Ovary (tissue), 9 donors: ENCODE measurements around the gene MIOX. TPM values are rescaled to one million over a fixed set of nuclear protein-coding genes. Genes with fewer than 3 reads are reported as not detected.

Source experiments
- DNase-seq, 5 donors: peaks; one replicate each; pipeline ENCODE4 v3.0.0-alpha.2; 2019 to 2020
- H3K27ac ChIP-seq, 2 donors: fragments of 200-600 bp; one replicate each; pipeline versions ENCODE4 v1.5.1 to v1.8.0; 2019 to 2022
- H3K27me3 ChIP-seq: fragments of 200-600 bp; one replicate; pipeline ENCODE4 v1.8.0; 2022
- H3K36me3 ChIP-seq: fragments of 200-600 bp; sonication (generic); one replicate; pipeline ENCODE4 v1.5.1; 2019
- H3K4me1 ChIP-seq: one replicate; pipeline ENCODE4 v1.8.1; 2013; ENCODE audit warnings: mild to moderate bottlenecking, moderate library complexity; ENCODE audit not compliant: insufficient read depth
- H3K4me3 ChIP-seq: fragments of 200-600 bp; sonication (generic); one replicate; pipeline ENCODE4 v1.5.1; 2017
- H3K9me3 ChIP-seq, 2 donors: fragments of 200-600 bp in 1 of 2; sonication (generic) in 1 of 2; one replicate each; pipeline versions ENCODE4 v1.5.1 to v1.8.1; 2013 to 2019; ENCODE audit warnings: mild to moderate bottlenecking in 1 of 2, moderate library complexity in 1 of 2
- EP300 ChIP-seq: sonication (generic); formaldehyde crosslinking; IDR thresholded peaks from one replicate; pipeline ENCODE4 v1.6.1; 2017; ENCODE audit warnings: antibody characterized with exemption
- POLR2A ChIP-seq: fragments of 450-650 bp; IDR thresholded peaks from one replicate; pipeline ENCODE4 v1.6.1; 2017; ENCODE audit warnings: antibody characterized with exemption, mild to moderate bottlenecking, moderate library complexity
- WGBS, 3 donors: extraction: QIAGEN DNeasy Blood & Tissue Kit in 1 of 3; methylation state at CpG; one replicate each; pipeline versions ENCODE4 v1.1.5 to v1.1.7; 2013 to 2017; 5-methylcytosine and 5-hydroxymethylcytosine counted together
- intact Hi-C, 4 donors: fragments of 100-400 bp; cut with DNase I; formaldehyde crosslinking; loops; one replicate each; pipeline versions ENCODE4 v1.11.0 to v1.15.1; 2022 to 2023
- polyA plus RNA-seq, 2 donors: library from polyadenylated mRNA; stranded (reverse); fragments of 200-250 nt in 1 of 2; fragments of 350-450 nt in 1 of 2; fragmentation: Illumina TruSeq in 1 of 2; extraction: RNeasy Lipid Tissue Mini Kit (QIAGEN cat#74804) in 1 of 2; gene quantifications; one replicate each; pipeline ENCODE4 v1.2.3, GENCODE V29; 2013 to 2014
- total RNA-seq, 7 donors: library from RNA; depleted of rRNA in 2 of 7; stranded (reverse); fragments of >200 nt in 2 of 7; fragmentation: NEBNext Ultra II Directional in 3 of 7; extraction: Animal tissue kit (Norgen Biotek cat#: 25700) in 3 of 7; gene quantifications; one replicate each; pipeline versions ENCODE4 v1.1.0 to v1.2.4, GENCODE V29; 2016 to 2023
- TF ChIP-seq, protein P1 (sequence below), 3 donors: fragments of 450-650 bp in 2 of 3; fragments of 200-600 bp in 1 of 3; IDR thresholded peaks; one replicate each; pipeline versions ENCODE4 v1.5.1 to v1.8.0; 2016 to 2022; ENCODE audit warnings: antibody characterized with exemption in 3 of 3, mild to moderate bottlenecking in 1 of 3
- donor health status: DM: no; HTN: no; CAD: no; lungs with moderate emphysema.
- donor health status: DM: no; HTN: no; CAD: no.
- donor health status: Bipolar disorder and iron deficiency.
- donor health status: DM: yes; HTN: yes; CAD: no.
- donor health status: DM: no; HTN: no; CAD: no.
- donor health status: DM: yes; HTN: yes; CAD: no.

The MIOX gene
- total and polyA plus RNA-seq, 9 donors = 0.20 TPM; not detected in 8

DNA sequence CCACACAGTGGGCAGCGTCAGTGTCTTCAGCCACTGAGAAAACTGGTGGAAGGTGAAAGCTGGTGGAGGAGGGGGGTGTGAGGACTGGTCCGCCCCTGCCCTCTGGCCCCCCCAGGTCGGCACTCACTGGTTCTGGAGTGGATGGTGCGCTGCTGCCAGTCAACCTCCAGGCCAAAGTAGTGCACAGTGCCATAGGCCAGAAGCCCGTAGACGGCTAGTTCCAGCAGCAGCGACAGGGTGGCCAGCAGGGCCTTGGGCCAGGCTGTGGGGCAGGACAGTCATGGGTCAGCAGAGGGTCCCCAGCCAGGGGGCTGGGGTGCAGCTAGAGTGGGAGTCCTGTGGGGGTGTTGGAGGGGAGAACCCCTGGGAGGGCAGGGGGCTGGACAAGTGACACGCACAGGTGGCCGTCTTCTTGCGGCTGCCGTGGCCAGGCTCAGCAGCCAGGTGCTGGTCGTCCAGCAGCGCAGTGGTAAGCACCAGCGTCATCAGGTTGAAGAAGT, 18.7 kb downstream of the MIOX start:
- WGBS, 3 donors = 85 to 91% (median 88%) methylated on average over 14 of the region's 14 CpGs
- DNase-seq = peak in 1 of 5 donors; percentile 40
- Histone ChIP-seq H3K9me3 (no peaks in the 10 kb centered on the region), H3K4me3 (no peak overlapping the region), H3K27me3 (no peaks in the 10 kb centered on the region), H3K36me3 (no peaks in the 10 kb centered on the region), H3K27ac (no peak overlapping the region), H3K4me1 (peaks cover 13% of the 10 kb centered on the region)
- intact Hi-C loops = loop anchor here in 1 of 4 donors (10.0 kb wide), 1 partner anchor 261 kb away; the partner anchor contains the start of gene TUBGCP6
- no peak for TF ChIP-seq EP300
- TF ChIP-seq, protein P1, sequence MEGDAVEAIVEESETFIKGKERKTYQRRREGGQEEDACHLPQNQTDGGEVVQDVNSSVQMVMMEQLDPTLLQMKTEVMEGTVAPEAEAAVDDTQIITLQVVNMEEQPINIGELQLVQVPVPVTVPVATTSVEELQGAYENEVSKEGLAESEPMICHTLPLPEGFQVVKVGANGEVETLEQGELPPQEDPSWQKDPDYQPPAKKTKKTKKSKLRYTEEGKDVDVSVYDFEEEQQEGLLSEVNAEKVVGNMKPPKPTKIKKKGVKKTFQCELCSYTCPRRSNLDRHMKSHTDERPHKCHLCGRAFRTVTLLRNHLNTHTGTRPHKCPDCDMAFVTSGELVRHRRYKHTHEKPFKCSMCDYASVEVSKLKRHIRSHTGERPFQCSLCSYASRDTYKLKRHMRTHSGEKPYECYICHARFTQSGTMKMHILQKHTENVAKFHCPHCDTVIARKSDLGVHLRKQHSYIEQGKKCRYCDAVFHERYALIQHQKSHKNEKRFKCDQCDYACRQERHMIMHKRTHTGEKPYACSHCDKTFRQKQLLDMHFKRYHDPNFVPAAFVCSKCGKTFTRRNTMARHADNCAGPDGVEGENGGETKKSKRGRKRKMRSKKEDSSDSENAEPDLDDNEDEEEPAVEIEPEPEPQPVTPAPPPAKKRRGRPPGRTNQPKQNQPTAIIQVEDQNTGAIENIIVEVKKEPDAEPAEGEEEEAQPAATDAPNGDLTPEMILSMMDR (IDR thresholded peaks at IDR 0.05) = no peak
- TF ChIP-seq POLR2A = no peak

DNA sequence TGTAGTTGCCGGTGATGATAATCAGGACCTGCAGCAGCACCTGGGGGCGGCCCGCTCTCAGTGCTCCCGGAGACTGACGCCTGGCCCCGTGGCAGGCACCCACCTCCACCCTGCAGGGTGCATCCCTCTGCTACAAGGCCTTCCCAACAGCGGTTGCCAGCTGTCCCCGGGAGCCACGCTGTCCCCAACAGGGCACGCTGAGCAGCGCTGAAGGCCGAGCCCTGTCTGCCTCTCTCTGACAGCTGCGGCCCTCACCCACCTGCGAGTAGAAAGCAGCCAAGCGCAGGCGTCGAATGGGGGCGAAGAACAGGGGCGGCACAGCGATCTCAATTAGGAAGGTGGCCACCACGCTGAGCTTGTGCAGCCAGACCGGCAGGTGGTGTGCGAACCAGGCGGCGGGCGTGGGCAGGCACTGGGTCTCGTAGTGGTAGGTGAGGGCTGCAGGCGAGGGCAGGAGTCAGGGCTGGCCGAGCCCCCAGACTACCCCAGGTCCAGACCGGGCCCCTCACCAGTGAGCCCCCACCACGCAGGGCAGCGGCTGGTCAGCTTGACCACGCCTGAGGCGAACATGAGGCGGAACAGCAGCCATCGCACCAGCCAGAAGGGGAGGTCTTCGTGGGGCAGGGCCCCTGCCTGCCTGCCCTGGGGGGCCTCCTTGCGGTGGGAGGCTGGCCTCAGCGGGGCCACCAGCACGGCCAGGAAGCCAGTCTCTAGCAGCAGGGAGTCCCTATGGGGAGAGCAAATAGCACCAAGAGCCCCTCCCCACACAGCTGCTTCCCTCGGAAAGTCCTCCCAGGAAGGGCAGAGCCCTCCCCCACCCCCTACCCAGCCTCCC, 19.3 kb downstream of the MIOX start:
- H3K9me3 ChIP-seq = no peaks in the 10 kb centered on the region
- peak overlapping the region in 1 of 2 donors; percentile 74 for H3K27ac ChIP-seq
- no peaks in the 10 kb centered on the region for H3K27me3 ChIP-seq
- peak overlapping the region; percentile 81 for H3K4me3 ChIP-seq
- H3K36me3 ChIP-seq = no peaks in the 10 kb centered on the region
- TF ChIP-seq POLR2A = no peak
- no peak for TF ChIP-seq EP300
- TF ChIP-seq, protein P1 (IDR thresholded peaks at IDR 0.05) = no peak
- H3K4me1 ChIP-seq = peaks cover 13% of the 10 kb centered on the region
- 83 to 87% (median 86%) methylated on average over 38 to 41 of the region's 41 CpGs for WGBS, 3 donors
- peak in 3 of 5 donors; percentile 58 to 60 (median 58) for DNase-seq
- intact Hi-C loops = loop anchor here in 1 of 4 donors (10.0 kb wide), 1 partner anchor 261 kb away; the partner anchor contains the start of gene TUBGCP6

DNA sequence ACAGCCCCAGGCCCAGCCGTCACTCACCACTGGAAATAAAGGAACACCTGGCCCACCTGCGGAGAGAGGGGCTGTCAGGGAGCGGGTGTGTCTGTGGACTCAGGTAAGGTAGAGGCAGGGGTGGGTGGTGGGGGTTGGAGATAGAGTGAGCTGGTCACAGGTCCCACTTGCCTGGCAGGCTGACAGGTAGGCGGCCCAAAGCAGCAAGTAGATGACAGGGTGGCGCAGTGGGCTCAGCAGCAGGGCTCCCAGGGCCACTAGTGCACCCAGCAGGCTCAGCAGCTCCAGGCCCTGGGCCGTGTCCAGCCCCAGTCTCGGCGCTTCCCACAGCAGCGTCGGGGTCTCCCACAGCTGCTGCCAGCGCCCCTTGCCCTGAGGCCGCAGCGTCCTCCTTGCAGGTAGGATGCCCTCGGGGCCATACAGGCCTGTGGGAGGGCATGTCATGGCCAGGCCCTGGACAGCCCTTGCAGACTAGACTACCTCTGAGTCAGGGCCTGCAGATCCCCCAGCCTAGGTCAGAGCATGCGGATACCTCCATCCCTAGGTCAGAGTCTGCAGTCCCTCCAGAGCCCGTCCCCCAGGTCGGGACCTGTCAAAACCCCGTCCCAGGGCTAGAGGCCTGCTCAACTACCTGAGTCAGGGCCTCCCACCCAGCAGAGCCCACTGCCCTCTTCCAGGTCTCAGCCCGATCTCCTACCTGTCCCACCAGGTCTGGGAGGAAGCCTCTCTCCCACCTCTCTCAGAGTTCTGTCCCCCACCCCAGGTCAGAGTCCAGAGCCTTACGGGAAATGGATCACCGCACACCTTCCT, 20.2 kb downstream of the MIOX start:
- intact Hi-C loops = loop anchor here in 1 of 4 donors (10.0 kb wide), 1 partner anchor 262 kb away; the partner anchor contains the start of gene TUBGCP6

More for the DNA sequence above, 20.2 kb downstream of the MIOX start:
- TF ChIP-seq EP300 = no peak
- TF ChIP-seq, protein P1 (IDR thresholded peaks at IDR 0.05) = peak in 1 of 3 donors; percentile 13
- Histone ChIP-seq H3K36me3 (no peaks in the 10 kb centered on the region), H3K4me1 (peaks cover 13% of the 10 kb centered on the region), H3K27me3 (no peaks in the 10 kb centered on the region), H3K27ac (peak overlapping the region in 1 of 2 donors; percentile 74), H3K9me3 (no peaks in the 10 kb centered on the region), H3K4me3 (peak overlapping the region; percentile 81)
- WGBS, 3 donors = 15 to 23% (median 17%) methylated on average over 12 to 21 of the region's 21 CpGs
- peak in 4 of 5 donors; percentile 55 to 74 (median 70) for DNase-seq
